NCI-H1436 treated with DMSO at 0.1 percent for 48 hours (cell line): ENCODE results near the gene UBXN11.
"Not testable (repeated sequence)": the region's sequence is repeated elsewhere in the genome, so short reads cannot be mapped to it uniquely, and the experiment has no call there.

Source experiments
- DNase-seq: peaks from one replicate; lab custom pipeline; 2025; lab: John Stamatoyannopoulos, UW

UBXN11 gene

DNA sequence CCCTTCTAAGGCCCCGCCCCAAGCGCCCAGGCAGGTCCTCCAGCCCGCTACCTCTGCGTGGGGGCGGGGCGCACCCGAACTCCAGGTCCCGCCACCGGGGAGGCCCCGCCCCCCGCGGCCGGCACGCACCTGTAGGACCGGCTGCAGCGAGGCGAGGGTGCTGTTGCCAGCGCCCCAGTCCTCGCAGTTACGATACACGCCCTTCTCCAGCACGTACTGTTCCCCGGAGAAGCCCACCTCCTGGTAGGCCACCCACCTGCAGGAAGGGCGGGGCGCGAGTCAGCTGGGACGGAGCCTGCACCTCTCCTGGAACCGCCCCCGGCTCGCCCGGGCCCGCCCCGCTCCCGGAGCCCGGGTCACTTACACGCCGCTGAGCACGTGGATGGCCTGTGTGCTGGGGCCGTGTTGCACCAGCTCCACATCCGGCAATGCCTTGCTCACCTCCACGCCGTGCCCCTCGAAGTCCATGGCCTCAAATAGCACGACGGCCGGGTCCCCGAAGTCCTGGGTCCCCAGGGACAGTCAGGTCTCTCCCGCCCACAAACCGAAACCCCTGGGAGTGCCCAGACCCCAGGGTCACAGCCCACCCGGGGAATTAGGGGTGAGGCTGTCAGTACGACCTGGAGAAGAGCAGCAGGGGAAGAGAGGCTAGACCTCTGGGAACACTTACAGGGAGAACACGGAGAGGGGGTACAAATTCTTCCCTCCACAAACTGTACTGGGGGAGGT lies 30.2 kb upstream of the UBXN11 start:
- DNase-seq: peak; percentile 66

DNA sequence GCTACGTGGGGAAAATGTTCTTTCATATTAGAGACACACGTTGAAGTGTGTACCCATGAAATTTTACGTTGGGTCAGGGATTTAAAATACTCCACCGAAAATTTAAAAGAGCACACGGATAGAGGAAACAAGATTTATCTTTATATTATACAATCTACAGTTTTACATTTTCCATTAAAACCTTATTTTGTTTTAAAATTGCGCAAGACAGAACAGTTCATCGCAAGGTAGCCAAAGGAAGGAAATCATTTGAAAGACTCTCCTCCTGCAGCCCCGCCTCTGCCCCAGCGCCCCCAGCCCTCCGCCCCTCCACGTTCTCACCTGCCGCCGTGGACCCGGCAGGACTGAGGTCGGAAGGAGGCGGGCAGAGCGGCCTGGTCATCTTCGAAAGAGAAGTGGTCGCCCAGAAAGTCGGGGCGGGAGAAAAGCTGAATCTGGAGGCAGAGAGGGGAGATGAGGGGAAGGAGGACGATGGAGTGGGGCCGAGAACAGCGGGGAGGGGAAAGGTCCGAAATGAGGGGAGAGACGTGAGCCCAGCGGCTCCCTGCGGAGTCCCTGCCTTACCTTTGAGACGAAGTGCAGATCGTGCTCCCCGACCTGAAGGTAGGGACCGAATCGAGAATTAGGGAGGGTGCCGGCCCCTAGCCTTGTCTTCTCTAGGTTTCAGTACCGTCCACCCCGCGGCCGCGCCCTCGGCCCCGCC lies 29.5 kb upstream of the UBXN11 start:
- DNase-seq: no peak

DNA sequence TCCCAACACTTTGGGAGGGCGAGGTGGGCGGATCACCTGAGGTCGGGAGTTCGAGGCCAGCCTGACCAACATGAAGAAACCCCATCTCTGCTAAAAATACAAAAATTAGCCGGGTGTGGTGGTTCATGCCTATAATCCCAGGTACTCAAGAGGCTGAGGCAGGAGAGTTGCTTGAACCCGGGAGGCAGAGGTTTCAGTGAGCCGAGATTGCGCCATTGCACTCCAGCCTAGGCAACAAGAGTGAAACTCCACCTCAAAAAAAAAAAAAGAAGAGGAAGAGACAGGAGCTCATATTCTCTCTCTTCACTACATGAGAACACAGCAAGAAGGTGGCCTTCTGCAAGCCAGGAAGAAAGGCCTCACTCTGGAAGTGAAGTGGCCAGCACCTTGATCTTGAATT lies 26.9 kb upstream of the UBXN11 start:
- DNase-seq: not testable (repeated sequence)

DNA sequence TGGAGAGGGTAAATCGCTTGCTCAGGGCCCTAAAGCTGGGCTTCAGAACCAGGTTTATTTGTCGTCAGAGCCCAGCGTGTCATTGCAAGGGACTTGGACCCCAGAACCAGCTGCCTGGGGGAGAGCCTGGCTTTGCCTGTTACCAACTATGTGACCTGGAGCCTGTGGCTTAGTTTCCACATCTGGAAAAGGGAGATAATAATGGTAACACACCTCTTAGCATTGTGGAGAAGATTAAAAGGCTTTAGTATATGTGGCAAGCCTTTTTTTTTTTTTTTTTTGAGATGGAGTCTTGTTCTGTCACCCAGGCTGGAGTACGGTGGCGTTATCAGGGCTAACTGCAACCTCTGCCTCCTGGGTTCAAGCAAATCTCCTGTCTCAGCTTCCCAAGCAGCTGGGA lies 23.8 kb upstream of the UBXN11 start:
- no peak for DNase-seq

DNA sequence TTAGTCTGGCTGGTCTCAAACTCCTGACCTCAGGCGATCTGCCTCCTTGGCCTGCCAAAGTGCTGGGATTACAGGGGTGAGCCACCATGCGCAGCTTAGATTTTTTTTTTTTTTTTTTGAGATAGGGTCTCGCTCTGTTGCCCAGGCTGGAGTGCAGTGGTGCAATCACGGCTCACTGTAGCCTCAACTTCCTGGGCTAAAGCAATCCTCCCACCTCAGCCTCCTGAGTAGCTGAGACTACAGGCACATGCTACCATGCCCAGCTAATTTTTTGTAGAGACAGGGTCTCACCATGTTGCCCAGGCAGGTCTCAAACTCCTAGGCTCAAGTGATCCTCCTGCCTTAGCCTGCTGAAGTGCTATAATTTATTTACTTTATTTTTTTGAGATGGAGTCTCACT lies 22.9 kb upstream of the UBXN11 start:
- DNase-seq: not testable (repeated sequence)

- no peak for DNase-seq
Measured at GRCh38 chr1:26328597-26328996, 22.2 kb upstream of the UBXN11 start.

GRCh38 chr1:26327956-26328362 lies 21.5 kb upstream of the UBXN11 start:
- no peak for DNase-seq

DNA sequence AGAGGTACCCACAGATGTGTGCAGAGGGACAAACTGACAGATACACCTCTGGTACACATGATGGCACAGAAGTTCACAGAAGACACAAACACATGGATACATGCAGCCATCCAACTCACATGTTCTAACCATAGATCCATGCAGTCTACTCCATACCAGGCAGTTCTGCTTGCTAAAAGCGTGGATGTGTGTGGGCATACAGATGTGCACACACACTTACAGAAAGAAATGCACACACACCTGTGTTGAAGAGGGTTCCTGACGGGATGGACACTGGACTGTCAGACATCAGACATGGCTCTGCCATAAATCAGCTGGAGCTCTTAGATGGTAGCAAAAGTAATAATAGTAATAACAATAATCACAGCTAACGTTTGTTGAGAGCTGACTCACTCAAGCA lies 18.1 kb upstream of the UBXN11 start:
- no peak for DNase-seq

DNA sequence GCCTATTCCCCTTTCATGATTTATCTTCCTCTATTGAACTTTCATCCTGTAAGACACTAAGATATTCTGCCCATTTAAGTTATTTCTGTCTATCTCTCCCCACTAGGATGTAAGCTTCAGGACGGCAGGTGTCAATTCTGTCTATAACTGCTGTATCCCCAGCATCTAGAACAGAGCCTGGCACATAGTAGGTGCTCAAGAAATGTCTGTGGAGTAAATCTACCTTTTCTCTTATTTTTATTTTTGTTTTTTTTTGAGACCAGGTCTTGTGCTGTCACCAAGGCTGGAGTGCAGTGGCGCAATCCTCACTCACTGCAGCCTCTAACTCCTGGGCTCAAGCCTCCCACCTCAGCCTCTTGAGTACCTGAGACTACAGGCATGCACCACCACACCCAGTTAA lies 16.9 kb upstream of the UBXN11 start:
- DNase-seq: no peak

GRCh38 chr1:26322042-26322331 lies 15.6 kb upstream of the UBXN11 start:
- no peak for DNase-seq

- no peak for DNase-seq
Measured at GRCh38 chr1:26321315-26322041, 15.0 kb upstream of the UBXN11 start.

- DNase-seq: no peak
Measured at GRCh38 chr1:26320896-26321295, 14.5 kb upstream of the UBXN11 start.

GRCh38 chr1:26318338-26319064 lies 12.1 kb upstream of the UBXN11 start:
- no peak for DNase-seq

DNA sequence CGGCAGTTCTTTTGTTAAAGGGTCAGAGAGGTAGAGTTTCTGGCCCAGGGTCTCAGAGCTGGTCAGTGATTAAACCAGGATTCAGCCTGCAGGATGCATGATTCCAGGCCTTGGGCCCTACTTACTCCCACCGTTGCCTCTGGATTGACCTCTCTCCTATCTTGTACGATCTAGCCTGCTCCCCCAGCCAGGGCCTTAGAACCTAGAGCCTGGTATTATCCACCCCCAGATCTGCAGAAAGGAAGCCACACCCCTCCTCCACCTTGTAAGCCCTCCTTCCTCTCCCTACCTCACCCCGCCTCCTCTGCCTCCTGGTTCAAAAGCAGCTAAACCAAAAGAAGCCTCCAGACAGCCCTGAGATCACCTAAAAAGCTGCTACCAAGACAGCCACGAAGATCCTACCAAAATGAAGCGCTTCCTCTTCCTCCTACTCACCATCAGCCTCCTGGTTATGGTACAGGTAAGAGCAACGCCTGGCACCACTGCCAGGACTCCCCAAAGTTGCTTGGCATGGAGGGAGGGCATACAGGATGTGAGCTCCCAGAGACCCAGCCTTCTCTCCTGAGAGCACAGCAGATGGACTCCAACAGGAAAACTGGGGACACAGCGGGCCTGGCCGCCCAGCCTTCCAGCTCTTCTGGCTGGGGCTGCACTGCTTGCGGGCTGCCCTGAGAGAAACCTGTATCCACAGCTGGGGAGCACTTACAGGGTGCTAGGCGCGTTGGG lies 11.3 kb upstream of the UBXN11 start, which contains the start of gene CD52:
CD52 (plus strand) TSS at position 347 of the 726 bp plus-strand sequence; CDS start at position 407, 60 bp downstream.
- no peak for DNase-seq

GRCh38 chr1:26317146-26317545 lies 10.7 kb upstream of the UBXN11 start:
- DNase-seq: no peak

DNA sequence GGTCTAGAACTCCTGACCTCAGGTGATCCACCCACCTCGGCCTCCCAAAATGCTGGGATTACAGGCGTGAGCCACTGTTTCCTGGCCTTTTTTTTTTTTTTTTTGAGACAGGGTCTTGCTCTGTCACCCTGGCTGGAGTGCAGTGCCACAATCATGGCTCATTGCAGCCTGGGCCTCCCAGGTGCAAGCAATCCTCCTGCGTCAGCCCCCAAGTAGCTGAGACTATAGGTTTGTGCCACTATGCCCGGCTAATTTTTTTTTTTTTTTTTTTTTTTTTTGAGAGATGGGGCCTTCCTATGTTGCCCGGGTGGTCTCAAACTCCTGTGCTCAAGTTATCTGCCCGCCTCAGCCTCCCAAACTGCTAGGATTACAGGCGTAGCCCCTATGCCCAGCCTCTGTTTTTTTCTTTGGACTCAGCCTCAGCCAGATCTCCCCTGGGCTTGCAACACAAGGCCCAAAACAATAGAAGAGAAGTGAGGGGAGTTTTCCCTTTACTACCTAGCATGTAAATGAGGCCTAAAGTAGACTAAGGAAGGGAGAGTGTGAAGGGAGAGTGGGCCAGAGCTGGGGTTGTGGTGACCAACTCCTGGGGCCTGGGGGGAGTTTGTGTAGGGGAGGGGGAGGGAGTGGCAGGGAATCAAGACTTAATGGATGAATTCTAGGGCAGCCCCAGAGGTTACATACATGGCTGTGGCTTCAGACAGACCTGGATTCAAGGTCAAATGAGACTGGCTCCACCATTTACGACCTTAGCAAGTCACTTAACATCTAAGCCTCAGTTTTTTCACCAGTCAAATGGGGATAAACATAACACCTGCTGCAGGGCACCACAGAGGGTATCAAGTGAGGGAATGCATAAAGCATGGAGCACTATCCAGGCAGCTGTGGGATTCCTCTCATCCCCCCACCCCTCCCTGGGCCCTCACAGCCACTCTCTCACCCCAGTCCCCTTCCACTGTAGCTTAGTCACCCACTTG lies 9.7 kb upstream of the UBXN11 start:
- DNase-seq: no peak

DNA sequence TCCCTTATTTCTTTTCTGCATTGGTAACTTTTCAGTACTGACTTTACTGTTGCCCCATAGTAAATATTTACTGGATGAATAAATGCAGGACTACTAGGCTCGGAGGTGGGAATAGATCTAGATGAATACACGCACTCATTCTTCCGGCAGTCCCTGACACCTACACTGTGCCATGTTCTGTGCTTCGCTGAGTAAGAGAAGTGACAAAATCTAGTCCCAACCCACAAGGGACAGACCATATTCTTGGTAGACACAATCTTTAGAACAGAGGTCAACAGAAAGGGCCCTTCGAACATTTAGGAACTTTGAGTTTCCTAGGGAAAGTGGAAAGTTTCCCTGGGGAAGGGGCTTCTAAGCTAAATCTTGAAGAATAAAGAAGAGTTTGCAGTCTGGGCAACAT lies 8.1 kb upstream of the UBXN11 start:
- DNase-seq: no peak

GRCh38 chr1:26307966-26308899 lies 1.8 kb upstream of the UBXN11 start:
- not testable (repeated sequence) for DNase-seq

DNA sequence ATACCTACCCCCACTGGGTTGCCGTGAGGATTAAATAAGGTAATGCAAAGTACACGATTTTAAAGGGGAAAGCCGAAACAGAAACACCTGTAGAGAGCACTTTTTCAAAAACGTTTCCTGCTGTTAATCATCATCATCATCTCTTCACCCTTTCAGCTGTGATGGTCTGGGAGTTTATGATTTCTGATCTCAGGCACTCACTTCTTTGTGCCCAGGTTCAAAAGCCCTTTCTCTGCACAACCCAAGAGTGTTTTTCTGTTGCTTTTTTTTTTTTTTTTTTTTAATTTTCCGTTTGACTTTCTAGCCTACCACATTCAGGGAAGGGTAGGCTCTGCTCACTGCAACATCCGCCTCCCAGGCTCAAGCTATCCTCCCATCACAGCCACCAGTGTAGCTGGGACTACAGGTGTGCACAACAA lies 936 bp upstream of the UBXN11 start:
- DNase-seq: no peak
